Measurements from ENCODE around the gene DOLPP1. TPM values are rescaled to one million over a fixed set of nuclear protein-coding genes. Genes with fewer than 3 reads are reported as not detected.

DOLPP1 gene
- total and polyA plus RNA-seq, 2 experiments from 2014 or later: 19.0 to 19.3 TPM

DNA sequence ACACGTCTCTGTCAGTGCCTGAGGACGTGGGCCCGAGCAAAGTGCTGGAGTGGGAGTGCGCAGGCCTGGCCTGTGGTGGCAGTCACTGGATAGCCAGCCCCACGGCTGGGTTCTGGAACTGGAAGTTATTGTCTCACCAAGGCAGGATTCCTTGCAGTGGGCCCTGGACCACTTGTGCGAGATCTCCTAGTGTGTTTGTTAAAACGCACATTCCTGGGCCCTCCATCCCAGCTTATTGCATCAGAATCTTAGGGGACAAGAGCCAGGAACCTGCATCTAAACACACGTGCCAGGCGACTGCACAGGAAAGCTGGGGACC is 57.2 kb downstream of the DOLPP1 start:
- peaks cover 4% of the 10 kb centered on the region for H3K36me3 ChIP-seq
- H3K27ac ChIP-seq: peak overlapping the region; percentile 99
- peaks cover 37% of the 10 kb centered on the region for H3K4me1 ChIP-seq (ENCODE audit: low read depth)
- H3K27me3 ChIP-seq: no peaks in the 10 kb centered on the region
- no peak for TF ChIP-seq CTCF (IDR thresholded peaks at IDR 0.05; ENCODE audit: low read depth, low read length)
- H3K4me3 ChIP-seq: no peak overlapping the region
- no peak for DNase-seq (ENCODE audit: low read depth in 1 of 2, low spot score in 1 of 2)
- H3K9me3 ChIP-seq (ENCODE audit: low read depth): no peaks in the 10 kb centered on the region

GRCh38 chr9:129138476-129139232 is 57.7 kb downstream of the DOLPP1 start:
- DNase-seq (ENCODE audit: low read depth in 1 of 2, low spot score in 1 of 2): peak; percentile 52 to 75
- H3K4me1 ChIP-seq (ENCODE audit: low read depth): peaks cover 40% of the 10 kb centered on the region

GRCh38 chr9:129139233-129139992 is 58.5 kb downstream of the DOLPP1 start:
- Histone ChIP-seq H3K4me1 (ENCODE audit: low read depth) (peaks cover 45% of the 10 kb centered on the region), H3K27ac (peak overlapping the region; percentile 99), H3K4me3 (peak overlapping the region; percentile 11), H3K27me3 (no peaks in the 10 kb centered on the region), H3K9me3 (ENCODE audit: low read depth) (no peaks in the 10 kb centered on the region), H3K36me3 (peaks cover 9% of the 10 kb centered on the region)
- DNase-seq (ENCODE audit: low read depth in 1 of 2, low spot score in 1 of 2): peak; percentile 89 to 91
- peak; percentile 75 for TF ChIP-seq CTCF (IDR thresholded peaks at IDR 0.05; ENCODE audit: low read depth, low read length)

More at GRCh38 chr9:129138476-129139232, 57.7 kb downstream of the DOLPP1 start:
- H3K9me3 ChIP-seq (ENCODE audit: low read depth): no peaks in the 10 kb centered on the region
- peaks cover 4% of the 10 kb centered on the region for H3K36me3 ChIP-seq
- H3K4me3 ChIP-seq: no peak overlapping the region
- H3K27me3 ChIP-seq: no peaks in the 10 kb centered on the region
- peak overlapping the region; percentile 99 for H3K27ac ChIP-seq
- TF ChIP-seq CTCF (IDR thresholded peaks at IDR 0.05; ENCODE audit: low read depth, low read length): no peak

- H3K27me3 ChIP-seq: no peaks in the 10 kb centered on the region
- H3K36me3 ChIP-seq: peaks cover 9% of the 10 kb centered on the region
- DNase-seq (ENCODE audit: low read depth in 1 of 2, low spot score in 1 of 2): peak; percentile 95 to 100
- TF ChIP-seq CTCF (IDR thresholded peaks at IDR 0.05; ENCODE audit: low read depth, low read length): no peak
- H3K27ac ChIP-seq: peak overlapping the region; percentile 99
- peaks cover 49% of the 10 kb centered on the region for H3K4me1 ChIP-seq (ENCODE audit: low read depth)
- no peaks in the 10 kb centered on the region for H3K9me3 ChIP-seq (ENCODE audit: low read depth)
- H3K4me3 ChIP-seq: peak overlapping the region; percentile 41
Observed at GRCh38 chr9:129139993-129140396, 59.1 kb downstream of the DOLPP1 start.

Other genes with a start within 250 kb of the DOLPP1 start
- 23.3 and 25.0 TPM in 2 replicates for gene KYAT1, start 199.2 kb upstream of the DOLPP1 start, total RNA-seq
- gene KYAT1, start 199.2 kb upstream of the DOLPP1 start, polyA plus RNA-seq: 21.8 and 36.9 TPM in 2 replicates
- gene LRRC8A, start 199.0 kb upstream of the DOLPP1 start, total RNA-seq: 48.1 and 55.8 TPM in 2 replicates
- gene LRRC8A, start 199.0 kb upstream of the DOLPP1 start, polyA plus RNA-seq: 28.6 and 31.6 TPM in 2 replicates
- 25.3 and 36.6 TPM in 2 replicates for gene PHYHD1, start 160.1 kb upstream of the DOLPP1 start, total RNA-seq
- 40.8 and 43.8 TPM in 2 replicates for gene PHYHD1, start 160.1 kb upstream of the DOLPP1 start, polyA plus RNA-seq
- gene DOLK, start 133.5 kb upstream of the DOLPP1 start, total RNA-seq: 21.0 and 32.2 TPM in 2 replicates
- 33.3 and 37.1 TPM in 2 replicates for gene DOLK, start 133.5 kb upstream of the DOLPP1 start, polyA plus RNA-seq
- 50.8 and 52.0 TPM in 2 replicates for gene NUP188, start 133.4 kb upstream of the DOLPP1 start, total RNA-seq
- 35.8 and 38.9 TPM in 2 replicates for gene NUP188, start 133.4 kb upstream of the DOLPP1 start, polyA plus RNA-seq
- 132 and 203 TPM in 2 replicates for gene SH3GLB2, start 52.8 kb upstream of the DOLPP1 start, total RNA-seq
- gene SH3GLB2, start 52.8 kb upstream of the DOLPP1 start, polyA plus RNA-seq: 182 and 187 TPM in 2 replicates
- 65.8 and 69.8 TPM in 2 replicates for gene MIGA2, start 44.5 kb upstream of the DOLPP1 start, total RNA-seq
- gene MIGA2, start 44.5 kb upstream of the DOLPP1 start, polyA plus RNA-seq: 44.7 and 48.7 TPM in 2 replicates
- 81.6 and 92.8 TPM in 2 replicates for gene CRAT, start 29.7 kb downstream of the DOLPP1 start, total RNA-seq
- gene CRAT, start 29.7 kb downstream of the DOLPP1 start, polyA plus RNA-seq: 80.6 and 85.2 TPM in 2 replicates
- 197 and 257 TPM in 2 replicates for gene PTPA, start 30.3 kb downstream of the DOLPP1 start, total RNA-seq
- 144 and 156 TPM in 2 replicates for gene PTPA, start 30.3 kb downstream of the DOLPP1 start, polyA plus RNA-seq
- gene IER5L, start 97.2 kb downstream of the DOLPP1 start, total RNA-seq: 51.7 and 77.4 TPM in 2 replicates
- gene IER5L, start 97.2 kb downstream of the DOLPP1 start, polyA plus RNA-seq: 21.5 and 38.5 TPM in 2 replicates